ACC112 (cell line): Measurements from ENCODE around the gene MARCHF11.

Source experiments
- H2AFZ ChIP-seq: fragments of 200-600 bp; sonication (generic); one replicate; pipeline ENCODE4 v1.6.0; 2017; ENCODE audit warnings: antibody characterized with exemption, low read length; ENCODE audit not compliant: unreplicated experiment
- H3K27ac ChIP-seq: fragments of 200-600 bp; sonication (generic); 2 replicates; pipeline ENCODE4 v1.5.1; 2014; ENCODE audit warnings: low read depth, mild to moderate bottlenecking, antibody characterized with exemption, low read length, moderate library complexity
- H3K27me3 ChIP-seq: fragments of 200-600 bp; sonication (generic); 2 replicates; pipeline ENCODE4 v1.6.1; 2014; ENCODE audit warnings: mild to moderate bottlenecking, antibody characterized with exemption, low read length, moderate library complexity, mixed read lengths; ENCODE audit not compliant: insufficient read depth
- H3K36me3 ChIP-seq: fragments of 200-600 bp; sonication (generic); 2 replicates; pipeline ENCODE4 v1.6.1; 2016; ENCODE audit warnings: mild to moderate bottlenecking, antibody characterized with exemption, low read length, moderate library complexity, mixed read lengths; ENCODE audit not compliant: insufficient read depth
- H3K4me1 ChIP-seq: fragments of 200-600 bp; sonication (generic); one replicate; pipeline ENCODE4 v1.6.1; 2016; ENCODE audit warnings: low read length, mixed read lengths; ENCODE audit not compliant: insufficient read depth, unreplicated experiment, control insufficient read depth
- H3K4me3 ChIP-seq: fragments of 200-600 bp; sonication (generic); 2 replicates; pipeline ENCODE4 v1.5.1; 2014; ENCODE audit warnings: mild to moderate bottlenecking, low read depth, low read length
- H3K79me2 ChIP-seq: fragments of 200-600 bp; sonication (generic); one replicate; pipeline ENCODE4 v1.6.0; 2016; ENCODE audit warnings: low read length; ENCODE audit not compliant: control insufficient read depth, unreplicated experiment, insufficient read depth

The MARCHF11 gene

DNA sequence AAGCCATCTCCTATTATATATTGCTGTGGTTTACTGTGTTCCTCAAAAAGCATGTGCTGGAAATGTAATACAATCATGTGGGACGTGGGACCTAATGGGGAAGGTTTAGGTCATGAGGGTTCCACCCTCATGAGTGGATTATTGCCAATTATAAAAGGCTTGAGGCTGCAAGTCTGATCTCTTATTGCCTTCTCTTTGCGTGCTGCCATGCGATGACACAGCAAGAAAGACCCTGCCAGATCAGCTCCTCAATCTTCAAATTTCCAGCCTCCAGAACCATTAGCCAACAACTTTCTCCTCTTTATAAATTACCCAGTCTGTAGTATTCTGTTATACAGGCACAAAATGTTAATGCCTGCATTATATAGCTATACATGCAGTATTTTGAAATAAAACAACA lies 45.4 kb downstream of the MARCHF11 start:
- no peaks in the 10 kb centered on the region for H3K36me3 ChIP-seq
- no peak overlapping the region for H3K4me3 ChIP-seq
- no peaks in the 10 kb centered on the region for H3K79me2 ChIP-seq
- no peak overlapping the region for H2AFZ ChIP-seq
- no peaks in the 10 kb centered on the region for H3K4me1 ChIP-seq
- H3K27me3 ChIP-seq: 0 out of 2 replicates have a peak, but pooled peaks cover 8% of the 10 kb centered on the region
- H3K27ac ChIP-seq: no peak overlapping the region

GRCh38 chr5:16131878-16132277 lies 47.7 kb downstream of the MARCHF11 start:
- Histone ChIP-seq H3K27me3 (peaks cover 19% of the 10 kb centered on the region), H3K36me3 (no peaks in the 10 kb centered on the region), H3K4me3 (no peak overlapping the region), H3K79me2 (no peaks in the 10 kb centered on the region), H2AFZ (no peak overlapping the region), H3K27ac (no peak overlapping the region), H3K4me1 (no peaks in the 10 kb centered on the region)

GRCh38 chr5:16128944-16129343 lies 50.6 kb downstream of the MARCHF11 start:
- no peaks in the 10 kb centered on the region for H3K4me1 ChIP-seq
- H3K36me3 ChIP-seq: no peaks in the 10 kb centered on the region
- peaks cover 21% of the 10 kb centered on the region for H3K27me3 ChIP-seq
- no peak overlapping the region for H3K4me3 ChIP-seq
- H2AFZ ChIP-seq: no peak overlapping the region
- no peak overlapping the region for H3K27ac ChIP-seq
- H3K79me2 ChIP-seq: no peaks in the 10 kb centered on the region

GRCh38 chr5:16127865-16128544 lies 51.6 kb downstream of the MARCHF11 start:
- Histone ChIP-seq H3K27ac (no peak overlapping the region), H3K4me1 (no peaks in the 10 kb centered on the region), H3K4me3 (no peak overlapping the region), H3K36me3 (no peaks in the 10 kb centered on the region), H3K27me3 (peaks cover 25% of the 10 kb centered on the region), H3K79me2 (no peaks in the 10 kb centered on the region), H2AFZ (no peak overlapping the region)

DNA sequence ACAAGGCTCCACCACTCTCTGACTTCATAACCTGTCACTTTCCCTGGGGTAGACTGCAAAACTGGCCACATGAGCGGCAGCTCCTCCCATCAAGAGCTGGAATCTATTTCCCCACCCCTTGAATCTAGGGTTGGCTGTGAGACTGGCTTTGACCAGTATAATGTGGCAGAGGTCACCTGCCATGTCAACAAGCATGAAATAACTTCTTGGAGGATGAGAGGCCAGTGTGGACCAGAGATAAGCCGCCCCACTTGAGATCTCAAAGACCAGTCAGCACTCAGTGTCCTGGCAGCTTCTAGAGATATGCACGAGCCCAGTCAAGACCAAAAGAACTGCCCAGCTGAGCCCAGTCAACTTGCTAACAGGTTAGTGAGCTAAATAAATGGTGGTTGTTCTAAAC lies 59.0 kb downstream of the MARCHF11 start:
- H3K4me1 ChIP-seq: no peaks in the 10 kb centered on the region
- H3K27ac ChIP-seq: no peak overlapping the region
- no peaks in the 10 kb centered on the region for H3K36me3 ChIP-seq
- no peak overlapping the region for H3K4me3 ChIP-seq
- no peak overlapping the region for H2AFZ ChIP-seq
- no peaks in the 10 kb centered on the region for H3K79me2 ChIP-seq
- peaks cover 12% of the 10 kb centered on the region; the same call in 1 of the 2 replicates for H3K27me3 ChIP-seq

- Histone ChIP-seq H3K27me3 (peaks cover 12% of the 10 kb centered on the region; the same call in 1 of the 2 replicates), H3K4me3 (no peak overlapping the region)
Measured at GRCh38 chr5:16119790-16120189, 59.8 kb downstream of the MARCHF11 start.

DNA sequence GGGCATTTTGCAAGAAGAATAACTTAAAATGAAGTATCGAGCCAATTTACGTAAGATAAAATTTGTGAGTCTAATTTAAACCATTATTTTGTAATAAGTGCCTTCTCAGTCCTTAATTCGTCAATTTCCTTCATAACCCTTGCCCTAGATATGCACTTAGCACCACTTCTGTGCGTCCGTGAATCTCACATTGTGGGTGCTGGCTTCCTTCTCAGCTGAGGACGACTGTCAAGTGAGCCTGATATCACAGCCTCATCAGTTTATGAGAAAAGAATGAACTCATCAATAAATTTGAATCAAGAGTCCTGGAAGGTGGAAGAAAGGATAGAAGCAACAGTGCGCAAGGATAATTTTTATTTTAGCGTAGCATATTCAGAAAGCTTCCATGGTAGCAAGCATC lies 64.5 kb downstream of the MARCHF11 start:
- Histone ChIP-seq H3K79me2 (no peaks in the 10 kb centered on the region), H3K4me1 (no peaks in the 10 kb centered on the region), H3K4me3 (no peak overlapping the region), H3K36me3 (no peaks in the 10 kb centered on the region), H3K27me3 (no peaks in the 10 kb centered on the region), H3K27ac (no peak overlapping the region), H2AFZ (no peak overlapping the region)

More at GRCh38 chr5:16119790-16120189, 59.8 kb downstream of the MARCHF11 start:
- H2AFZ ChIP-seq: no peak overlapping the region
- H3K4me1 ChIP-seq: no peaks in the 10 kb centered on the region
- H3K79me2 ChIP-seq: no peaks in the 10 kb centered on the region
- H3K36me3 ChIP-seq: no peaks in the 10 kb centered on the region
- no peak overlapping the region for H3K27ac ChIP-seq

- Histone ChIP-seq H2AFZ (no peak overlapping the region), H3K36me3 (no peaks in the 10 kb centered on the region), H3K27me3 (no peaks in the 10 kb centered on the region), H3K4me1 (no peaks in the 10 kb centered on the region), H3K27ac (no peak overlapping the region), H3K4me3 (no peak overlapping the region), H3K79me2 (no peaks in the 10 kb centered on the region)
Measured at GRCh38 chr5:16108418-16108817, 71.2 kb downstream of the MARCHF11 start.

- H2AFZ ChIP-seq: no peak overlapping the region
- no peaks in the 10 kb centered on the region for H3K4me1 ChIP-seq
- H3K27ac ChIP-seq: no peak overlapping the region
- no peaks in the 10 kb centered on the region for H3K36me3 ChIP-seq
- H3K79me2 ChIP-seq: no peaks in the 10 kb centered on the region
- no peak overlapping the region for H3K4me3 ChIP-seq
- no peaks in the 10 kb centered on the region for H3K27me3 ChIP-seq
Measured at GRCh38 chr5:16104961-16105360, 74.6 kb downstream of the MARCHF11 start.

GRCh38 chr5:16095612-16096011 lies 84.0 kb downstream of the MARCHF11 start:
- Histone ChIP-seq H3K79me2 (no peaks in the 10 kb centered on the region), H3K4me1 (no peaks in the 10 kb centered on the region), H2AFZ (no peak overlapping the region), H3K36me3 (no peaks in the 10 kb centered on the region), H3K27me3 (peaks cover 3% of the 10 kb centered on the region; the same call in 1 of the 2 replicates), H3K4me3 (no peak overlapping the region), H3K27ac (no peak overlapping the region)

DNA sequence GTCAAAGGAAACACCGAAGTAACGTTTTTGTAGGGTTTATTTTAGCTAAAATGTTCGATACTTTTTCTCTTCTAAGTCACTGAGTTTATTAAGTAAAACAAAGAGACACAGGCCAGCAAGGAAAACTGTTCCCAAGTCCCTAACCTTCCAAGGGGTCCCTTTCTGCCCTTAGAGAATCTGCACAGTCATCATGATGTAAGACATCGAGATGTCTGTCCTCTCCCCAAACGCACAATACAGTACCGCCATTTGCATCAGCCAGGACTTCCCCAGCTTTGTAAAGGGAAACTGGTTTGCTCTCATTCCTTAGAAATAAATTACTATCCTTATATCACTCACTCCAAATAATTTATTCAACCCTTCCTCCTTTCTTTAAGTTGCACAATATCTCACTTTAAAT lies 89.3 kb downstream of the MARCHF11 start:
- Histone ChIP-seq H3K27ac (no peak overlapping the region), H3K4me1 (no peaks in the 10 kb centered on the region), H2AFZ (no peak overlapping the region), H3K79me2 (no peaks in the 10 kb centered on the region), H3K27me3 (peaks cover 9% of the 10 kb centered on the region), H3K4me3 (no peak overlapping the region), H3K36me3 (no peaks in the 10 kb centered on the region)
